Tibial nerve (tissue), 3 donors: ENCODE results near the gene DCAF17.

Experiments used
- CTCF ChIP-seq, 5 experiments: fragments of 200-600 bp in 3 of 5; fragments of 450-650 bp in 2 of 5; sonication (generic) in 3 of 5; IDR thresholded peaks; one replicate each; pipeline ENCODE4 v1.5.1; 2016 to 2019; ENCODE audit warnings: antibody characterized with exemption in 5 of 5, mild to moderate bottlenecking in 3 of 5, moderate library complexity in 2 of 5
- POLR2A ChIP-seq, 2 donors: fragments of 450-650 bp; IDR thresholded peaks; one replicate each; pipeline ENCODE4 v1.6.1; 2017; ENCODE audit warnings: antibody characterized with exemption in 2 of 2, mild to moderate bottlenecking in 2 of 2, moderate library complexity in 2 of 2

GRCh38 chr2:171447675-171448074 is 13.6 kb downstream of the DCAF17 start:
- TF ChIP-seq CTCF (IDR thresholded peaks at IDR 0.05) (no peak), POLR2A (IDR thresholded peaks at IDR 0.05) (no peak)
